ENCODE measurements around the gene NOP10. TPM values are rescaled to one million over a fixed set of nuclear protein-coding genes. Genes with fewer than 3 reads are reported as not detected.

Gene NOP10
- total and polyA plus RNA-seq, 2 of the 13 experiments (the other 11 are each of a cell fraction or from before 2014, with no cell fraction given) = 239 to 369 TPM

DNA sequence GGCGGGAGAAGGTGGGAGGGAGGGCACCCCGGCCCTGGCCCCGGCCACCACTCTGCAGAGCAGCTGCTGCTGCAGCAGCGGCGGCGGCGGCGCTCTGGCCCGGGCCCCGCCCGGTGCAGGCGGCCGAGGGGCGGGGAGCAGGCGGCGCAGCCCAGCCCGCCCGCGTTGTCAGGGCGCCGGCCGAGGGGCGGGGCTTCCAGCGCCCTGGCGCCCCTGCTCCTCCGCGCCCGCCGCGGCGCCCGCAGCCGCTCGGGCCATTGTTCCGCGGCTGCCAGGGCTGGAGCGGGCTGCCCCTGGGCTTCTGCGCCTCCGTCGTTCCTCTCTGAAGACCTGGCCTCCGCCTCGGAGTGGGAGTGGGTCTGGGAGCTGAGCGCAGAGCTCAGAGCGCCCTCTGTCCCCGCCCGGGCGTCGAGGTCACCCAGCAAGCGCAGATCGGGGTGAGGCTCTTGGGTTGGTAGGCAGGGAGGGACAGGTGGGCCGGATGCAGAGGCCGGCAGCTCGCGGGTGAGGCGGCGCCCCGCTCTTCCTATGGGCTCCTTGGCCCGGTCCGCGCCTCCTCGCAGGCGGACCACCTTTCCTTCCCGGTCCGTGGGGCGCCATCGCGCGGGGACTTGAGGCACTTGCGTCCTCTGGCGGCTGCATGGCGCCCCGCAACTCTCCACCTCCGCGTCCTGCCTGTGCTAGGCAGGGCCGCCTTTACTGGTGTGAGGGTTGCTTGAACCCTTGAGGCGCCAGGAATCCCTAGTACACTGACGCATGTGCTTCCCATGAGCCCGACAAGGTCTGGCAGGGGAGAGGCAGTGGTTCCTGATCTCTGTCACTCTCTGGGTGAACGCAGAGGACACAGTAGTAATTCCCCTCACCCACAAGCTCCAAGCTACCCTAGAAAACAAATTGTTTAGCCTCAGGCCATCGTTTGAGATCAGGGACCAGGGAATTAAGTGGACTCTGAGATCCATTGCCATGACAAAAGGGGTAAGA, 24.5 kb upstream of the NOP10 start, which contains the start of gene LPCAT4 (continued):
- TF ChIP-seq, protein P1, sequence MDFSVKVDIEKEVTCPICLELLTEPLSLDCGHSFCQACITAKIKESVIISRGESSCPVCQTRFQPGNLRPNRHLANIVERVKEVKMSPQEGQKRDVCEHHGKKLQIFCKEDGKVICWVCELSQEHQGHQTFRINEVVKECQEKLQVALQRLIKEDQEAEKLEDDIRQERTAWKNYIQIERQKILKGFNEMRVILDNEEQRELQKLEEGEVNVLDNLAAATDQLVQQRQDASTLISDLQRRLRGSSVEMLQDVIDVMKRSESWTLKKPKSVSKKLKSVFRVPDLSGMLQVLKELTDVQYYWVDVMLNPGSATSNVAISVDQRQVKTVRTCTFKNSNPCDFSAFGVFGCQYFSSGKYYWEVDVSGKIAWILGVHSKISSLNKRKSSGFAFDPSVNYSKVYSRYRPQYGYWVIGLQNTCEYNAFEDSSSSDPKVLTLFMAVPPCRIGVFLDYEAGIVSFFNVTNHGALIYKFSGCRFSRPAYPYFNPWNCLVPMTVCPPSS (IDR thresholded peaks at IDR 0.05) = no peak
- TF ChIP-seq, protein P2, sequence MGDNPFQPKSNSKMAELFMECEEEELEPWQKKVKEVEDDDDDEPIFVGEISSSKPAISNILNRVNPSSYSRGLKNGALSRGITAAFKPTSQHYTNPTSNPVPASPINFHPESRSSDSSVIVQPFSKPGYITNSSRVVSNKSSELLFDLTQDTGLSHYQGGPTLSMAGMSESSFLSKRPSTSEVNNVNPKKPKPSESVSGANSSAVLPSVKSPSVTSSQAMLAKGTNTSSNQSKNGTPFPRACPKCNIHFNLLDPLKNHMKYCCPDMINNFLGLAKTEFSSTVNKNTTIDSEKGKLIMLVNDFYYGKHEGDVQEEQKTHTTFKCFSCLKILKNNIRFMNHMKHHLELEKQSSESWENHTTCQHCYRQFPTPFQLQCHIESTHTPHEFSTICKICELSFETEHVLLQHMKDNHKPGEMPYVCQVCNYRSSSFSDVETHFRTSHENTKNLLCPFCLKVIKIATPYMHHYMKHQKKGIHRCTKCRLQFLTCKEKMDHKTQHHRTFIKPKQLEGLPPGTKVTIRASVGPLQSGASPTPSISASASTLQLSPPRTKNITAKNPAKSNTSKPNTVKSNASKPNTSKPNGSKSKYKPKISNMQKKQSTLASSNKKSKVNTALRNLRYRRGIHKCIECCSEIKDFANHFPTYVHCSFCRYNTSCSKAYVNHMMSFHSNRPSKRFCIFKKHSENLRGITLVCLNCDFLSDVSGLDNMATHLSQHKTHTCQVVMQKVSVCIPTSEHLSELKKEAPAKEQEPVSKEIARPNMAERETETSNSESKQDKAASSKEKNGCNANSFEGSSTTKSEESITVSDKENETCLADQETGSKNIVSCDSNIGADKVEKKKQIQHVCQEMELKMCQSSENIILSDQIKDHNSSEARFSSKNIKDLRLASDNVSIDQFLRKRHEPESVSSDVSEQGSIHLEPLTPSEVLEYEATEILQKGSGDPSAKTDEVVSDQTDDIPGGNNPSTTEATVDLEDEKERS (CRISPR knock-in tag; IDR thresholded peaks at IDR 0.05) = no peak
- TF ChIP-seq NFYB (CRISPR knock-in tag; IDR thresholded peaks at IDR 0.05) (no peak), ZSCAN5A (CRISPR knock-in tag; IDR thresholded peaks at IDR 0.05; ENCODE audit: borderline replicate concordance) (0 out of 2 replicates have a peak, but pooled peaks have one; percentile 43), SRY (CRISPR knock-in tag; IDR thresholded peaks at IDR 0.05) (no peak; the same call in 1 of the 2 replicates), ZBTB7B (CRISPR knock-in tag; IDR thresholded peaks at IDR 0.05) (peak; percentile 85), PPARG (CRISPR knock-in tag; conservative IDR thresholded peaks at IDR 0.05) (0 out of 2 replicates have a peak, but pooled peaks have one; percentile 12), STAT5B (CRISPR knock-in tag; IDR thresholded peaks at IDR 0.05) (no peak), GTF2F1 (IDR thresholded peaks at IDR 0.05; ENCODE audit: low read length) (no peak), JUNB (CRISPR knock-in tag; IDR thresholded peaks at IDR 0.05; ENCODE audit: borderline replicate concordance) (no peak), SKIL (CRISPR knock-in tag; IDR thresholded peaks at IDR 0.05; ENCODE audit: borderline replicate concordance) (peak; percentile 72; the same call in 1 of the 2 replicates), ZMYM3 (CRISPR knock-in tag; IDR thresholded peaks at IDR 0.05) (peak; percentile 75; the same call in 1 of the 2 replicates), ZNF766 (CRISPR knock-in tag; IDR thresholded peaks at IDR 0.05; ENCODE audit: borderline replicate concordance) (no peak), JUND (CRISPR knock-in tag; IDR thresholded peaks at IDR 0.05) (no peak), ZFYVE20 (CRISPR knock-in tag; IDR thresholded peaks at IDR 0.05; ENCODE audit: borderline replicate concordance, low read depth) (no peak), FLYWCH1 (CRISPR knock-in tag; IDR thresholded peaks at IDR 0.05) (no peak)
- TF ChIP-seq, protein P3, sequence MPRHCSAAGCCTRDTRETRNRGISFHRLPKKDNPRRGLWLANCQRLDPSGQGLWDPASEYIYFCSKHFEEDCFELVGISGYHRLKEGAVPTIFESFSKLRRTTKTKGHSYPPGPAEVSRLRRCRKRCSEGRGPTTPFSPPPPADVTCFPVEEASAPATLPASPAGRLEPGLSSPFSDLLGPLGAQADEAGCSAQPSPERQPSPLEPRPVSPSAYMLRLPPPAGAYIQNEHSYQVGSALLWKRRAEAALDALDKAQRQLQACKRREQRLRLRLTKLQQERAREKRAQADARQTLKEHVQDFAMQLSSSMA (CRISPR knock-in tag; IDR thresholded peaks at IDR 0.05) = peak; percentile 87
- TF ChIP-seq, protein P4, sequence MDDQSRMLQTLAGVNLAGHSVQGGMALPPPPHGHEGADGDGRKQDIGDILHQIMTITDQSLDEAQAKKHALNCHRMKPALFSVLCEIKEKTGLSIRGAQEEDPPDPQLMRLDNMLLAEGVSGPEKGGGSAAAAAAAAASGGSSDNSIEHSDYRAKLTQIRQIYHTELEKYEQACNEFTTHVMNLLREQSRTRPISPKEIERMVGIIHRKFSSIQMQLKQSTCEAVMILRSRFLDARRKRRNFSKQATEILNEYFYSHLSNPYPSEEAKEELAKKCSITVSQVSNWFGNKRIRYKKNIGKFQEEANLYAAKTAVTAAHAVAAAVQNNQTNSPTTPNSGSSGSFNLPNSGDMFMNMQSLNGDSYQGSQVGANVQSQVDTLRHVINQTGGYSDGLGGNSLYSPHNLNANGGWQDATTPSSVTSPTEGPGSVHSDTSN (CRISPR knock-in tag; IDR thresholded peaks at IDR 0.05; ENCODE audit: borderline replicate concordance) = no peak
